GM19397 (cell line): Measurements from ENCODE around the gene NAA80.
"Not testable (repeated sequence)": the region's sequence is repeated elsewhere in the genome, so short reads cannot be mapped to it uniquely, and the experiment has no call there.

Experiments used
- ATAC-seq: cut with Tn5 transposase; IDR thresholded peaks from one replicate; pipeline ENCODE4 v1.9.1; 2021; ENCODE audit warnings: mild to moderate bottlenecking, moderate library complexity; ENCODE audit not compliant: unreplicated experiment

Gene NAA80

DNA sequence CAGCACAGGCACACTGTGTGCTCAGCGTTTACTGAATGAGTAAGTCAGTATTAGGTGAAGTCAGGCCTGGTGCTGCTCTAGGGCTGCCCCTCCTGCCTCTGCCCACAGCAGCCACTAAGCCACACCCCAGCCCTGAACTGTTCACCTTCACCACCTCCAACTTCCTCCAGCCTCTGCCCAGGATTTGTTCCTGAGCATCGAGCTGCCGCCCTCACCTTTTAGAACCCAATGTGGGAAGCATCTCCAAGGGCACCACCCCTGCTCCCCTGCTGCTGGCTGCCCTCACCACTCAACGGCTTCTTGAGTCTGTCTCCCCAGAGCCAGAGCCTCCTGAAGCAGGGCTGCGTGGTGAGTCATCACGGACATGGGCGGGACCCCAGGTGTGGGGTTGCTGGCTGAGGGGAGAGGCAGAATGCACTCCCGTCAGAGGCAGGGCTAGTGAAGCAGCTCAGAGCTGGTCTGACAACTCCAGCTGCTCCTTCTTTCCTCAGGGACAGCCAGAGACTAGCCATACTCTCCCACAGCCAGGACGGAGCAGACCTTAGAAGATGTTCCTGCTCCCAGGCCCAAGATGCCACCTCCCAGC lies 17.5 kb upstream of the NAA80 start:
- ATAC-seq, result no peak

DNA sequence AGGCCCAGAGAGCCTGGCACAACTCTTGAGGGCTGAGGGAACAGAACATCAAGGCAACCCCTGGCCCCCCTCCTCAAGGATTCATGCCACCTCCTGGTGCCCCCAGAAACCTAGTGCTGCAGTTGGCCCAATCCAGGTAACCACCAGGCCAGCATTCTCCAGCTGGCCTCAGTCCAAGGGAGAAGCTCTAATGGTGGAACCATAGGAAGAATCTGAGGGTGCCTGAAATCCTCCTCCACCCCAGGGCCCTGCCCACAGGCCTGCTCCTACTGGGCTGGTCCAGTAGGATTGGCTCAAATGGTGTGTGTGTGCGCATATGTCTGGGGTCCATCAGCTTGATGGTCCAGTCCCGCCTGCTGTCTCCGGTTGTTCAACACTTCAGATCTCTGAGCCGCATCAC lies 15.6 kb upstream of the NAA80 start:
- no peak for ATAC-seq

DNA sequence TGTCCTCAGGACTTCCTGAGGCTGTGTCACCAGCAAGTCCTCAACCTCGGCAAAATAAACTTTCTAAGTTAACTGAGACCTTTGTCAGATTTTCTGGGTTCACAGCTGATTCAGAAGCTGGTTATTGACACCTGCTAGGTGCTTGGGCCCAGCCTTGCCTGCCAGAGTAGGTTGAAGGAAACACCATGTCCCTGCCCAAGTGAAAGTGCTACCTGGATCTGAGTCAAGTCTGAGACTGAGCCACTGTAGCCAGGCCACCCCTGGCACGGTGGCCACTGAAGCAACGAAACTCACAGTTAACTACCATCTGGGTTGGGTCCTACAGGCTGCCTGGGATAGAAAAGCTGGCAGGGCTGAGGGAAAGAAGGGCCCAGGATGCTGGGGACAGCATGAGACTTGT lies 15.1 kb upstream of the NAA80 start:
- no peak for ATAC-seq

DNA sequence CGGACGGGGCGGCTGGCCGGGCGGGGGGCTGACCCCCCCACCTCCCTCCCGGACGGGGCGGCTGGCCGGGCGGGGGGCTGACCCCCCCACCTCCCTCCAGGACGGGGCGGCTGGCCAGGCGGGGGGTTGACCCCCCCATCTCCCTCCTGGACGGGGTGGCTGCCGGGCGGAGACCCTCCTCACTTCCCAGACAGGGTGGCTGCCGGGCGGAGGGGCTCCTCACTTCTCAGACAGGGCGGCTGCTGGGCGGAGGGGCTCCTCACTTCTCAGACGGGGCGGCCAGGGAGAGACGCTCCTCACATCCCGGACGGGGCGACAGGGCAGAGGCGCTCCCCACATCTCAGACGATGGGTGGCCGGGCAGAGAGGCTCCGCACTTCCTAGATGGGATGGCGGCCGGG lies 12.8 kb upstream of the NAA80 start:
- not testable (repeated sequence) for ATAC-seq

DNA sequence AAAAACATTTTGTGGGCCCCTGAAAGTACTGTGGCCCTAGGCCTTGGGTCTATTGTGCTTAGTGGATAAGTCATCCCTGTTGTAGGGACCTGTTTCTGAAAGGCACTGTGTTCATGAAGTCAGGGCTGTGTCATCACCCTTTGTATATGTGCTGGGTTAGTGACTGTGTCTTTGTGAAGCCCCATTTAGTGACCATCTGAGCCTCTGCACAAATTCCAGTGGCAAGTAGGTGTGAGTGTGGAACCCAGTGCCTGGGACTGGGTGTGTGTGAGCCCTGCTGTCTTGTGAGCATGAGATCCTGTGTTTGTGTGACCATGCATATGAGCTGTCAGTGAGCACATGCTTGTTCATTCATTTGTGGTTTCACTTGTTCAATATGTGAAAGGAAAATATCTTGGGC lies 5.4 kb upstream of the NAA80 start:
- ATAC-seq, result no peak

DNA sequence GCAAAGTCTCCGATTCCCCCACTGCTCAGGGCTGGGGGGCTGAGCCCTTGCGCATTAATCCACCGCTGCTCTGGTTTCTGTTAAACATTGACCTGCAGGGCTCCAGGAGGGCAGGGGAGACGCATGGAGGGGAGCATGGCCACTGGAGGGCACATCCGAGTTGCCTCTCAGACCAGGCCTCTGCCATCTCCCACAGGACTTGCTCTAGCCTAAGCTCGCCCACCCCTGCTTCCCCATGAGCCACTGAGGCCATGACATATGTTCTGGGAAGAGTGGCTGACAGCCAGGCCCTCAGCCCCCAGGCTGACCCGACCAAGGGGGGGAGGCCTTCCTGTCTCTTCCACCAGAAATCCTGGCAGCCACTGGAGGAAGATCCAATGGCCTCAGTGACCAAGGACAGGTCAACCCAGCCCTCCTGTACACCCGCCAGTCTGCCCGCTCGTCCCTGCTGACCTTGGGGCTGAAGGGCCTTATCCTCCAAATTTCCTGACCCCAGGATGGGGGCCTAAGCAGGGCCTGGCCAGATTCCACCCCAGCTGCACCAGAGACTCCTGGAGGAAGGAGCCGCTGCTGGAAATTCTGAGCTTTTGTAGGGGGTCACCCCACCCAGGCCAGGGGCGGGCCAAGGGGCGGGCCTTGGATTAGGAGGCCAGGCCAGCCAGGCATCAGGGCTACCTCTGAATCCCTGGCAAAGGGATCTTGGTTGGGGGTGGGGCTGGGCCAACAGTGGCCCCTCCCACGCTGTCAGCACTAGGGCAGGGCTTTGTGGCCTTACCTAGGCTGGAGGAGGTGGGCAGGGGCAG lies 4.0 kb upstream of the NAA80 start, which contains the start of gene HYAL1:
TSS of gene HYAL1 (minus strand) at position 562 of the 803 bp plus-strand sequence. CDS start 618 bp downstream, outside the sequence.
- ATAC-seq, result no peak

DNA sequence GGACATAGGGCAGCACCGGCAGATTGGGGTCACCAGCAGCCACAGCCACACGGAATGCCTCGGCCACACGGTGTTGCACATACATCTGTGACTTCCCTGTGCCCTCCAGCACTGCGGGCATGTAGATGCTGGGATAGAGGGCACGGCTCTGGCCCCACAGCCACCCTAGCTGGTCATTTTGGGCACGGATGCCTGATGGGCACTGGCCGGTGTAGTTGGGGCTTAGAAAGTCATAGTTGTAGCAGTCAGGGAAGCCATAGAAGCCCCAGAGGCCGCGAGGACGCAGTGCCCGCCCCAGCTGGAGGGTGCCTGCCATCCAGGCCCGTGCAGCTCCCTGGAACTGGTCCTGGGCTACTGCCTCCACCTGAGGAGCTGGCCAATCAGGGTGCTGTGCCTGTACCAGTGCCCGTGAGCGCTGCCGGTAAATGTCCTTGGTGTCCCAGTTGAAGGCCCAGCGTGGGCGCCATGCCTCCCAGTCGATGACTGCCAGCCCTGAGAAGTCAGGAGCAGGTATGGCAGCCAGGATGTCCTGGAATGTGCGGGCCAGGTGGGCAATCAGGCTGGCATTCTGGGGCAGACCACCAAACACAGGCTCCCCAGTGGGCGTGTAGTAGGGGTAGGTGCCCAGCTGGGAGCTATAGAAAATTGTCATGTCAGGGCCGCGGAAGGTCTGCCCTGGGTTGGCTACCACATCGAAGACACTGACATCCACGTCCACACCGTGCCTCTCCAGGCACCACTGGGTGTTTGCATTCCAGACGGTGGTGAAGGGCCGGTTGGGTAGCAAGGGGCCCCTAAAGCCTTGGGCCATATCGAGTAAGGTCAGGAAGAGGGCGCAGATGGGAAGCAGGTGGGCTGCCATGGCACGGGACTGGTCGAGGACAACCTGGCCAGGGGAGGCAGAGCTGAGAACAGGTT lies 3.1 kb upstream of the NAA80 start:
- ATAC-seq, result no peak

DNA sequence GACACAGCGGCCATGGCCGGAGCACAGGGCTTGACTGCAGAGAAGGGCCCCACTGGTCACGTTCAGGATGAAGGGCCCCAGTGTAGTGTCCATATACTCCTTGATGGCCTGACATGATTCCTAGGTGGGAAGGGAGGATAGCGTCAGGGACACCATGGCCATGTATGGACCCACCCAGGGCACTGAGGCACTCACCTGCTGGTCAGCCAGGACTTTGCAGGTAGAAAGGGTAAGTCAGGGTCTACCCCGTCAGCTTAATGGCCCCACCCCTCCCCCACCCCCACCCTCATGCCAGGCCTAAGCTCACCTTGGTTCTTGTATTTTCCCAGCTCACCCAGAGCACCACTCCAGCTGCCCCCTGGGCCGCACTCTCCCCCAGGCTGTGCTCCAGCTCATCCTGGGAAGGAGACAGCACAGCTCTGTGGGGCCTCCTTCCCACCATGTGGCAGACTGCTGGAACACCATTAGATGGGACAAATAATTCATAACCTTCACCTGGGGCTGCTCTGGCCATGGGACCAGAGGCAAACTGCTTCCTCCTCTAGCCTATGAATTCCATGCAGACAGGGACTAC lies 1.6 kb upstream of the NAA80 start:
- ATAC-seq, result no peak

DNA sequence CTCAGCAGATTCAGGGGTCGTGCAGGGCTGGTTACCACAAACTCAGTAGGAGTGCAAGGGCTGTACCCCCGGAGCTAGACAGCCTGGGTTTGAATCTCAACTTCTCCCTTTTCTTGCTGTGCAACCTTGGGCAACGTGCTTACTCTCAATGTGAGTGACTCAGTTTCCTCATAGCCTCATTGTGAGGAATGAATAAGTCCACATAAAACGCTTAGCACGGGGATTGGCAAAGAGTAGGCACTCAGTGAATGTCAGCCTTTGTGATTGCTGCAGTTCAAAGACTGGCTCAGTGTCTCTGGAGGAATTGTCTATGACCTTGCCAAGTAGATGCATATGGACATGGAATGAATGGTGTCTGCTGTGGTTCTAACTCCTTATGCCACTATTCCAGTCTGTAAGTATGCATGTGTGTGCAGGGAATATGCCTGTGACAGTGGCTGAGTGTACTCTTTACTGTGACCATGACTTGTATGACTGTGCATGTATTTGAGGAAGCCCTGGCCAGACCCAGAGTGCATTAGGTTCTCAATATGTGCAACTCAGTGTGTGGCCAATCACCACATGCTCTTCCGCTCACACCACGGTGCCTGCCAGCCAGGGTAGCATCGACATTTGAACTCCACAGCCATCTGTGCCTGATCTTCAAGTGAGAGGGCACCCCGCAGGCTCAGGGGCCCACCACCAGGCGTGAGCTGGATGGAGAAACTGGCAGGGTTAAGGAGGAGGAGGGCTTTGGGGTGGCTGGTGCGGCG lies 900 bp upstream of the NAA80 start:
- no peak for ATAC-seq

DNA sequence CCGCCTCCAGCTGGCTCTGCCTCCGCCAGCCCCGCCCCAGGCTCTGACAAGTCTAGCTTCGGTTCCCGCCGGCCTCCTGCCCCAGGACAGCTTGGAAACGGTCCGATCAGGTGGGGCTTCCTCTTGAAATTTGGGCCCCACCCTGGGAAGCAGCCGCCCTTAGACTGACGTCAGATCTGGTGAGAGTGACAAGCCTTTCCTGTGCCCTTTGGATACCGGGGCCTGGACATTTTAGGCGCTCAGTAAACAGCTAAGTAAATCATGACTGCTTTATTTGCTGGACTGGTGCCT lies 378 bp upstream of the NAA80 start:
- no peak for ATAC-seq

DNA sequence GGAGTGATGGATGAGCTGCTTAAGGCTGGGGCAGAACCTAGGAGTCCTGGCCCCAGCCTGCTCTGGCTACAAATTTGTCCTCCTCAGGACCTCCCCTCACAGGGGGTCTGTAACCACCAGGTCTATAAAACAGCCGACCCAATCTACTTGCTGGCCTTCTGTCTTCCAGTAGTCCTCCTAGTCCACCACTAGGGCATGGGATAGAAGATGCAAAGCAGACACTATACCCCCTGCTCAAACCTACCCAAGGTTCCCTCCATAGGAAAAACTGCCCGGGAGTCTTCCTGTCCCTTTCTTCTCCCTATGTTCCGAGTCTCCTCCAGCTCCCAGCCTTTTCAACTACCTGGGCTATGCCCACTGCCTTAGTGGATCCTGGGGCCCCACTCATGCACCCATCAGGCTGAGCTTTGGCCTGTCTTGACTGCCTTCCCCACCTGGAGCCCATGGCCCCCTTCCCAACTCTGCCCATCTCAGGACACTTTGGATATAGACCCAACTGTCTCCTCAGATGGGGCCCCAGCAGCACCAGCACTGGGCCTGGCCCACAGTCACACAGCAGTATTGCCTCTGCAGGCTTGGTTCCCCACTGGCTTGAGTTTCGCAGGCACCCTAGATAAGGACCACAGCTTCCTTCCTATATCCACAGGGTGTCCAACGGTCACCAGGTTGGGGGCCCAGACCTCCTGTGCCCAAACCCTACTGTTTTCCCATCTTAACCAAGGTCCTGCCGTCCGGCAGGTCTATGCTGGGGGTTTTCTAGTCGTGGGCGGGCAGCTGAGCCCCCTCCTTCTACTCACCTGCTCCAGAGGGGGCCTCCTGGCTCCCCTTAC lies 1.1 kb downstream of the NAA80 start:
- ATAC-seq, result no peak

DNA sequence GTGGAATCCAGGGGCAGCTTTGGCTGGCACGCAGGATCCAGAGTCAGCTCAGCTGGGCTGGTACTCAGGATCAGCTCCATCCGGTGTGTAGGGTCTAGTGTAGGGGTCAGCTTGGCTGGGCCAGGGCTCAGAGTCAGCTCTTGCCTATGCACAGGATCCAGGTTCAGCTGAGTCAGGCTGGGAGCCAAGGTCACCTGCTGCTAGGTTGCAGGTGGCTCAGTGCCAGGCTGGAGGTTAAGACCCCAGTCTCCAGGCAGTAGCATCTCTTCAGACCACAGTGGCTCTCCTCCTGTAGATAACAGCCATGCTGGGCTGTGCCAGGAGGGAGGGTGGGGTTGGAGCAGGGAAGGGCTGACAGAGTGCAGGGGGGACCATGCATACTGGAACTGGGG lies 1.8 kb downstream of the NAA80 start:
- no peak for ATAC-seq

DNA sequence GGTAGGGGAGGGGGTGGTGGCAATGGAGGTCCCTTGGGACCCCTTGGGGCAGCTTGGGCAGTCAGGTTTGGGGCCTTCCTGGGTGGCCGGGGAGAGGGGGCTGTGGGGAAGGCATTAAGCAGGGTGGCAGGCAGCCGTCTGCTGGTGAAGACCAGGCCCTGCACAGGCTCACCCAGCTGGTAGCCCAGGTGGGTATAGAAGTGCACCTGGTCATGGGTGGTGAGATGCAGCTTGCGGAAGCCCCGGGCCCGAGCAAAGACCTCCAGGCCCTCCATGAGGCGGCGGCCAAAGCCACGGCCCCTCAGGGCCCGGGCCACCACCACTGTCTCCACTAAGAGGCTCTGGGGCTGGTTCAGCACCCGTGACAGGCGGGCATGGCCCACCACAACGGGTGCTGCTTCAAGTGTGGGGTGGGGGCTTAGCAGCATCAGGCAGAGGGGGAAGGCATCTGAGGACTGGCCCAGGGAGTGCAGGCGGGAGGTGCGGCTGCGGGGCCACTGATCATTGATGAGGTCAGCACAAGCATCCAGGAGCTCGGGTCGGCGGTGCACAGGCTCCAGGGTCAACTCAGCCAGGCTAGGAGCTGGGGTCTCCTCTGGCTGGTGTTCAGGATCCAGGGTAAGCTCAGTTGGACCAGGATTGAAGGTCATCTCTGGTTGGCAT lies 2.4 kb downstream of the NAA80 start:
- ATAC-seq, result no peak

DNA sequence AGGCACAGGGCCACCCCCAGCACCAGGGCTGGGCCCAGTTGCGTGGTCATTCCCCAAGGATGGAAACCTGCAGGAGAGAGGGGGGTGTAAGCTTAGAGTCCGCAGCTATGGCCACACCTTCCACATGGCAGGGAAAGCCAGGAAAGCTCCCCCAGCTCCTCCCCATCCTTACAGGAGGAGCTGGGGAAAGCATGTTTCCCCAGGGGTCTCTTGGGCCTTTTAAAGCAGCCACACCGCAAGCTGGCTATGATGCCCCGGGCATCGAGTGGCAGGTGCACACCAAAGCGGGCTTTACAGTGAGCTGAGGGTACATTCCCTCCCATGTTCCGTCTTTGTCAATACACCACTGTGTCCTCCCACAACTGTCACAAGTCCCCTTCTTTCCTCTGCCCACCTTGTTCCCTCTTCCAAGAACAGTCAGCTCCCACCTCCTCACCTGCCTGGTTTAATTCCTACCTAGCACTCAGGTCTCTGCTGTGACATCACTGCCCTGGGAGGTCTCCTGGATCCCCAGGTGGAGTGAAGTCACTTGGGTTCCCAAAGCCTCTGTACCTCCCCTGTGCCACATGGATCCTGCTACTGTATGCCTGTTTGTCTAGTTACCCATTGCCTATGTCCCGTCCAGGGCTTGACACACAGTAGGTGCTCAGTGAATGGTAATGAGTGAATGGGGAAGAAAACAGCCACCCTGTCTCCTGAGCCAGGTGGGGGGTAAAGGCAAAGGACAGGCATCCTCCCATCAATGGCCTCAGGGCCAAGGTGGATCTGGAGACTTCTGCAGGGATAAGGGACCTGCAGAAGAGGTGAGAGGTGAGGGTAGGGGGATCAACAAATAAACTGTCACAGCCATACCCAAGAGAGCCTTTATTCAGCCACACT lies 3.4 kb downstream of the NAA80 start:
- ATAC-seq, result no peak

DNA sequence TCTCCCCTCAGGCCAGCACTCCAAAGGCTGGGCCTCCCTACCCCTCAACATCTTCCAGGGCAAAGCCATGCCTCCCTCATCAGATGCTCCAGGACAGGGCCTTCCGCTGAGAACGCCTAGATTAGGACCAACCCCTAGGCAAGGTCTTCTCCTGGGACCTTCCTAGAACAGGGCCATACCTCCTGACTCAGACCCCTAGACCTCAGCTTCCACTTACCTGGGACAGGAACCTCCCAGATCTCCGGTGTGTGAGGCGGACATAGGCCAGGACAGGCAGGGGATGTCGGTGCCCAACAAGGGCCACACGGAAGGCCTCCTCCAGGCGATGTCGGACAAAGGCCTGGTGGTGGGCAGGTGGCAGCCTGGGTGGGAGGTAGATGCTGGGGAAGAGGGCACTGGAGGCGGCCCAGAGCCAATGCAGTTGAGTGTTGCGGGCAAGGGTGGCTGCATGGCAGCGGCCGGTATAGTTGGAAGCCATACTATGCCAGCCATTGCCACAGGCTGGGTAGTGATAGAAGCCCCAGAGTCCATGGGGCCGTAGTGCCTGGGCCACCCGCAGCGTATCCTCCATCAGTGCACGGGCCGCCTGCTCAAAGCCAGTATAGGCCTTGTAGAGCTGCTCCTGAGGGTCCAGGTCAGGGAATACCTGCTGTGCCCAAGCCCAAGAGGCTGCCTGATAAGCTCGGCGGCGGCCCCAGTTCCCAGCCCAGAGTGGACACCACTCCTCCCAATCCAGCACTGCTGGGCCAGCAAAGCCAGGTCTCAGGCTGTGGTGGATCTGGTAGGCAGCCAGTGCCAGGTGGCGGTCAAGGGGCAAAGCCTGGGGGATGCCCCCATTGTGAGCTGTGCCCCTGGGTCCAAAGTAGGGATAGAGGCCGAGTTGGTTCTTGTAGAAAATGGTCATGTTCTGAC lies 4.5 kb downstream of the NAA80 start:
- no peak for ATAC-seq

DNA sequence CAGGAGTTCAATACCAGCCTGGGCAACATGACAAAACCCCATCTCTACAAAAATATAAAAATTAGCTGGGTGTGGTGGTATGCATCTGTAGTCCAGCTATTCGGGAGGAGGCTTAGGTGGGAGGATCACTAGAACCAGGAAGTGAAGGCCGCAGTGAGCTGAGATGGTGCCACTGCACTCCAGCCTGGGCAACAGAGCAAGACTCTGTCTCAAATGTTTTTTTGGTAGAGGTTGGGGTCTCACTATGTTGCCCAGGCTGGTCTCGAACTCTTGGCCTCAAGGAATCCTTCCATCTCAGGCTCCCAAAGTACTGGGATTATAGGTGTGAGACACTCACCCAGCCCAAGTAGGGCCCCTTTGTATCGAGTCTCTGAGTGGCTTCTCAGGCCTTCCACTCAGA lies 5.1 kb downstream of the NAA80 start:
- ATAC-seq, result no peak

DNA sequence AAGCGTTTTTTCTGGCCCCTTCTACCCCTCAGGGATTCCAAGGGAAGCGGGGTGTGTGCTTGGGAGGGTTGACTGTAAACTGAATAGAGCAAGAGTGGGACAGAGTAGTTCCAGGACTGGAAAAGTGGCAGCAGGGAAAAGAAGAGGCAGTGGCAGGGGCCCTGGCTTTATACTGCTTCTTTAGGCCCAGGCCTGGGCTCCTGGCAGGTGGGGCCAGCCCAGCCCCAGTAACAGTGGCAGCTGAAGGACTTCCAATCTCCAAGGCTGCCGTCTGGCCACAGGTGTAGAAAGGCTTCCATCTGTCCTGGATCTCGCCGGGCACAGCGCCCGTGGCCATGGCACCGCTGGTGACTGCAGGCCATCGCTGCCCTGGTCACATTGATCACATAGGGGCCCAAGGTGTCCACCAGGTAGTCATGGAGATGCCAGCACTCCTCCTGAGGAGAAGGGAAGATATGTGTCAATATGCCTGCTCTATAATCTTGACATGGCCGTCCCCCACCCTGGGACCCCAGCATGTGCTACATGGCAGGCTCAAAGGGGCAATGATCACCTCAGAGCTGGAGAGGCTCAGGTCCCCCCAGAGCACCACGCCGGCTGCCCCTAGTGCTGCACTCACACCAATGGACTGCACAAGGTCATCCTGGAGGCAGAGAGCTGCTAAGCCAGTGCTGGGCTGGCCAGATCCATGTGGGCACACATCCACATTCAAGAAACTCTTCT lies 6.0 kb downstream of the NAA80 start:
- no peak for ATAC-seq
